NB4 (cell line): Measurements from ENCODE around the gene HECW1.

Experiments
- CTCF ChIP-seq: IDR thresholded peaks from one replicate; pipeline ENCODE4 v1.5.1; 2012; ENCODE audit warnings: low read depth, low read length
- MAX ChIP-seq: IDR thresholded peaks from 2 replicates; pipeline ENCODE4 v1.6.1; 2011; ENCODE audit warnings: low read depth, low read length
- POLR2A ChIP-seq: IDR thresholded peaks from 2 replicates; pipeline ENCODE4 v1.6.1; 2011; ENCODE audit warnings: mild to moderate bottlenecking; ENCODE audit not compliant: insufficient read length; ENCODE audit errors: extremely low read depth

- TF ChIP-seq CTCF (no peak), POLR2A (no peak), MAX (no peak)
Measured at GRCh38 chr7:43138710-43139109, 26.3 kb downstream of the HECW1 start.
